ENCODE data around the gene MRAP.
"Not testable (repeated sequence)": the region's sequence is repeated elsewhere in the genome, so short reads cannot be mapped to it uniquely, and the experiment has no call there.

Gene MRAP

DNA sequence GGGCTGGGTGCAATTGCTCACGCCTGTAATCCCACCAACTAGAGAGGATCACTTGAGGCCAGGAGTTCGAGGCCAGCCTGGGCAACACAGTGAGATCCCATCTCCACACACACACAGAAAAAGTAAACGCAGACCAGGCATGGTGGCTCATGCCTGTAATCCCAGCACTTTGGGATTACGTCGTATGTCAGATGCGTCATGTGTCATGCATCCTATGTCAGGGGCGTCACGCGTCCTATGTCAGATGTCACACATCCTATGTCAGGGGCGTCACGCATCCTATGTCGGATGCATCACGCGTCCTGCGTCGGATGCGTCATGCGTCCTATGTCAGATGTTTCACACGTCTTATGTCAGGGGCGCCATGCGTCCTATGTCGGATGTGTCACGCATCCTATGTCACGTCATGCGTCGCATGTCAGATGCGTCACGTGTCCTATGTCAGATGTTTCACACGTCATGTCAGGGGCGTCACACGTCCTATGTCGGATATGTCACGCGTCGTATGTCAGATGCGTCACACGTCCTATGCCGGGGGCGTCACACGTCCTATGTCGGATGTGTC is 1.5 kb downstream of the MRAP start:
- no peak for DNase-seq (ENCODE audit: low read depth, low spot score)

DNA sequence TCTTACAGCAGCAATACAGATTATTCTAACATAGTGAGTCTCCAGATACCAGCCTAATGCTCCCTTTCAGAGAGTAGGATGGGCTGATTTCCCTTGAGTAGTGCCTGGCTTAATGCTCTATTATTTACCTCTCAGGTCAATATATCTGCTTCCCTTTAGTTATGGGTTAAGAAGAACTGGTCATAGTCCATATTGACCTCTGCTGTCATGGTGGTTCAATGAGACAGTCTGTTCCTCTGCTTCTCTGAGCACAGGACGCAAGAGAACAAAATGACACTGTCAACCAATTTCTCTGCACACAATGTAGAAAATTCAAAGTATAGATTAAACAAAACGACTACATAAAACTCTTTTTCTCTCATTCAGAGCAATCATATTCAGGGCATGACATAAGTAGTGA is 2.9 kb downstream of the MRAP start:
- DNase-seq (ENCODE audit: low read depth, low spot score) = no peak

DNA sequence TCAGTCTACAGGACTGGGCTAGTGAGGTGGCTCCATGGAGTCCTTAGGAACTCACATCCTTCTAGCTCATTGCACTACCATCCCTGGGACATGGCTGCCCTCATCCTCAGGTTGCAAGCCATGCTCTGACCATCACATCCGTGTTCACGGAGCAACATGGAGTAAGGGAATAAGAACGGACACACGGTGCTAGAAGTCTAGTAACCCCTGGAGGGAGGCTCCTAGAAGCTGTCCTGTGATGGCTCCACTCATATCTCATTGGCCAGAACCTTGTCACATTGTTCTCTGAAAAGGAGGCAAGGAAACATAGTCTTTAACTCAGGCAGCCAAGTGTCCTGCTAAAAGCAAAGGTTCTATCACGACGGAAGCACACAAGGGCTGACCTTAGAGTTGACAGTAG is 3.9 kb downstream of the MRAP start:
- DNase-seq (ENCODE audit: low read depth, low spot score) = no peak

DNA sequence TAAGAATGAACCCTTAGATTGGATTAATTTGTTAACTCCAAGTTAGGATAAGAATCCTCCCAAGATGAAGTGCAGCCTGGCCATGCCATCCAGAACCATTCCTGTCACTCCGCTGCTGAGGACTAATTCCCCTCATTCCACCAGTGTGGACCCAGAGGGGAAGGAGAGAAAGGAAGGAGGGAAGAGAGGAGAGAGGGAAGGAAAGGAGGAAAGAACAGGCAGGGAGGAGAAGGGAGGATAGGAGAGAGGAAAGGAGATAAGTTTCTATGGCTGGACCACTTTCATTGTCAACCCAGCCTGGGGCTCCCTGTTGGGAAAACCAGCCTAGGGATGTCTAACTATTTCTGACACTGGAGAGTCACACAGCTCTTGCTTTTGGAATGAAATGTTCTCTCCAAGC is 4.7 kb downstream of the MRAP start:
- no peak for DNase-seq (ENCODE audit: low read depth, low spot score)

DNA sequence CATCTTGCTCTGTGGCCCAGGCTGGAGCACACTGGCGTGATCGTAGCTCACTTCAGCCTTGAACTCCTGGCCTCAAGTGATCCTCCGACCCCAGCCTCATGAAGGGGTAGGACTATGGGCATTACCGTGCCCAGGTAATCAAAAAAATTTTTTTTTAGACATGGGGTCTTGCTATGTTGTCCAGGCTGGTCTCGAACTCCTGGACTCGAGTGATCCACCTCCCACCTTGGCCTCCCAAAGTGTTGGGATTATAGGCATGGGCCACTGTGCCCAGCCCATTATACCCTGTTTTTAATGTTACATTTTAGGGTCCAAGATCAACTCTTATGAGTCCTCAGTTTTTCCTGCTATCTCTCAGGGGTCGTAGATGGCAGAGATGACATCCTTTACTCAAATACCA is 6.3 kb downstream of the MRAP start:
- DNase-seq (ENCODE audit: low read depth, low spot score) = no peak

DNA sequence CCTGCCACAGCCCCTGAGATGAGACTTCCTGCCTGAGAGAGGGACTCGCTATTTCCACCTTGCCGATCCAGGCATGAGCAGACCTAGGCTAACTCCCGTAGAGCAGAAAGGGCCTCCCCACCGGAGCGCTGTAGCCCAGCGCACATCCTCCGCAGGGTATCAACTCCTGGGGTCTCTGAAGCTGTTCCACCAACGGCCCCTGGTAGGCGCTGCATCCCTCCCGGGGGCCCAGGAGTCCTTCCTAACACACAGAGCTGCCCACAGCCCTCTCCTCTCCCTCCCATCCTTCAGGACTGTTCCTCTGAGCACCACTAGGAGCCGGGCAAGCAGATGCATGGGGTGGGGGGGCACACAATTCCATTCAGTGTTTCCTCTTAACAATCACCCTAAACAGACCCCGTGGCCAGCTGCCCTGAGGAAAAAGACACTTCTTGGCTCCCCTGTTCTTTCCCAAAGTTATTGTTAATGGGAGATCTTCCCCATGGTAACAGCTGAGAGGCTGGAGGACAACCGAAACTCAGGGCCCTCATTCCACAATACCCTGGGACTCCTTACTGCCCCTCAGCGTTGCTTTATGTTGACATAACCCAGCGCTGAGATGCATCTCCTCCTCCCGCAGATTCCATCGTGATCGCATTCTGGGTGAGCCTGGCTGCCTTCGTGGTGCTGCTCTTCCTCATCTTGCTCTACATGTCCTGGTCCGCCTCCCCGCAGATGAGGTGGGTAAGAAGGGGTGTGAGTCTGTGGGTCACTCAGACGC is 7.5 kb downstream of the MRAP start:
- DNase-seq (ENCODE audit: low read depth, low spot score) = no peak

DNA sequence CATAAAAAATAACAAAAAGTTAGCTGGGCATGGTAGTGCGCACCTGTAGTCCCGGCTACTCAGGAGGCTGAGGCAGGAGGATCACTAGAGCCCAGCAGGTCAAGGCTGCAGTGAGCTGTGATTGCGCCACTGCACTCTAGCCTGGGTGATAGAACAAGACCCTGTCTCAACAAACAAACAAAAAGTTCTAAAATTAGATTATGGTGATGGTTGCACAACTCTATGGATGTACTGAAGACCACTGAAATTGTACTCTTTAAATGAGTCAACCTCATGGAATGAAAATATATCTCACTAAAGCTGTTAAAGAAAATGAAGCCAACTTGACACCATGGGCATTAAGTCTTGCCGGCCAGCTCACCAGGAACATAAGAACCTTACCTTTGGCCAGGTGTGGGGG is 9.1 kb downstream of the MRAP start:
- DNase-seq (ENCODE audit: low read depth, low spot score) = no peak

DNA sequence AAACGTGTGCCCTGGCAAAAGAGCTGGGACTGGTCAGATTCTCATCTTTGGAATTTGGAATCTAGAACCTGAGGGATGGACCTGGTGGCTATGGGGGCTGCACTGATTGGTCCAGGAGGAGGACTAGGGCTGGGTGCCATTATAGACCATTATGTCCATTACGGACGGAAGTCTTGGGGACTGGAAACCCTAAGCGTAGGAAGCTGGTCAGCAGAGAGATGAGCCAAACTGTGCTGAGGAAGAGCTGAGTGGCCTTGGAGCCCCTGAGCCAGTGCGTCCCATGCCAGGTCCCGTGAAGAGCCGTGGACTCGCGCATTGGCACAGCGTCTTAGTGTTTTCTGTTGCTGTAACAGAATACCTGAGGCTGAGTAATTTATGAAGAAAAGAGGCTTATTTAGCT is 10.0 kb downstream of the MRAP start:
- no peak for DNase-seq (ENCODE audit: low read depth, low spot score)

DNA sequence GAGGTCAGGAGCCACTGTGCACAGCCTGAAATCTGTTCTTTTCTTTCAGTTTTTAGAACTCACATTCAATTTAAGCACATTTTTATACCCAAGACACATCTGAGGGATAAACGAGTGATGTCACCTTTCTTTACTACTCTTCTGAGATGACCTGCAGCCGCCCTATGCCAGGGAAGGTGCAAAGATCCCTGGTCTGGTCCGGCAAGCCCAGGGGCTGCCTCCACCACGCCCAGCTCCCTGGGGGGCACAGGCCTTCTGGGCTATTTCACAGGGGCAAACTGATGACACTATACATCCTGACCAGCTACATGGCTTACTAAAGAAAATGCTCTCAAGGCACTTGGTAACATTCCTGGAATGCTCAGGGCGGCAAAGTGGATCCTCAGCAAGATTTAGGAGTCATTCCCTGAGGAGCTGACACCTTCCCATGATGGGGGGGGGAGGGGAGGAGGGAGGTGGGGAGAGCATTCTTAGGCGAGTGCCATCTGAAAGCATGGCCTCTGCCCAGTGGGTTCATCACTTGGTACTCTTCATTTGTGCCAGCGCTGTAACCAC is 11.3 kb downstream of the MRAP start:
- no peak for DNase-seq (ENCODE audit: low read depth, low spot score)

DNA sequence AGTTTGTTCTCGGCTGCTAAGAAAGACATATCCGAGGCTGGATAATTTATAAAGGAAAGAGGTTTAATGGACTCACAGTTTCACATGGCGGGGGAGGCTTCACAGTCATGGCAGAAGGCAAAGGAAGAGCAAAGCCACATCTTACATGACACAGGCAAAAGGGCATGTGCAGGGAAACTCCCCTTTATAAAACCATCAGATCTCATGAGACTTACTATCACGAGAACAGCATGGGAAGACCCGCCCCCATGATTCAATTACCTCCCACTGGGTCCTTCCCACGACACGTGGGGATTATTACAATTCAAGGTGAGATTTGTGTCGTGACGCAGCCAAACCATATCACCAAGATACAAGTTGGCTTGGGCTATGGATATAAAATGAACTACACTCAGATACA is 12.3 kb downstream of the MRAP start:
- DNase-seq (ENCODE audit: low read depth, low spot score) = not testable (repeated sequence)

DNA sequence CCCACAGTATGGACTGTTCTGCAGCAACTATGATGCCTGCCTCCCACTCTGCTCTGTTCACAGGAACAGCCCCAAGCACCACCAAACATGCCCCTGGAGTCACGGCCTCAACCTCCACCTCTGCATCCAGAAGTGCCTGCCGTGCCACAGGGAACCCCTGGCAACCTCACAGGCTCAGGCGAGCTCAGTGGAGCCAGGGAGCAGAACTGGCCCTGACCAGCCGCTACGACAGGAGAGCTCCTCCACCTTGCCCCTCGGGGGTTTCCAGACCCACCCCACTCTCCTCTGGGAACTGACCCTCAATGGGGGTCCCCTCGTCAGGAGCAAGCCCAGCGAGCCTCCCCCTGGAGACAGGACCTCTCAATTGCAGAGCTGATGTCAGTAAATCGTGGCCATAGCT is 13.0 kb downstream of the MRAP start:
- no peak for DNase-seq (ENCODE audit: low read depth, low spot score)

DNA sequence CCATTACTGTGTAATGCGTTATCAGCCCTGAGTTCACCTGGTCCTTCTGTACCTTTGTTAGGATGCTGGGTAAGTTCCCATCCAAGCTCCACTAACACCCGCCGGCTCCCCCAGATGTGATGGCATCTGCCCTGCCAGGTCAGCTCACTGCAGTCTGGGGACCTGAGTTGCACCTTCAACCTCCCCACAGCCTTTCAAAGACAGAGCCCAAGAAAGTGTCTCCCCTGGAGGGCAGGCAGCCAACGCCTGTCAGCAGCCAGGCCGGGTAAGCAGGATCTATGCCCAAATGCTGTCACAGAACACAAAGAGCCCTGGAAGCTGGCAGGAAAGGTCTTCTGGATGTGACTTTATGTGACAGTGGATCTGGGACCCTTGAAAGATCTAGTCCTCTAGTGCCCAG is 13.7 kb downstream of the MRAP start:
- DNase-seq (ENCODE audit: low read depth, low spot score) = no peak

DNA sequence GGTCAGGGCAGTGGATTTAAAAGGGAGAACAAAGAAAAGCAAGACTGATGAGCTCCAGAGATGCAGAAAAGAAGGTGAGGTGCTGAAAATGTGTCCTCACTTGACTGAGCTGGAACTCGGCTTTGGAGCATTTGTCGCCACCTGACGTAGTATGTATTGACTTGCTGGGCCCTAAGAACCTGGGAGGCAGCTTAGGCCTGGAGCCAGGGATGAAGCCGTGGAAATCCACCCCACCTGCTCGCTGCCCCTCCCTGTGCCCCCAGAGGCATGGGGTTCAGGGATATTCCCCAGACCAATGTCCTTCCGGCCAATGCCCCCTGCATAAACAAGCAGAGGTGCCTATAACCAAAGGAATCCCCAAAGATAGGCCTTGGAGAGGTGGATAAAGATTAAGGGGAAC is 14.3 kb downstream of the MRAP start:
- no peak for DNase-seq (ENCODE audit: low read depth, low spot score)

DNA sequence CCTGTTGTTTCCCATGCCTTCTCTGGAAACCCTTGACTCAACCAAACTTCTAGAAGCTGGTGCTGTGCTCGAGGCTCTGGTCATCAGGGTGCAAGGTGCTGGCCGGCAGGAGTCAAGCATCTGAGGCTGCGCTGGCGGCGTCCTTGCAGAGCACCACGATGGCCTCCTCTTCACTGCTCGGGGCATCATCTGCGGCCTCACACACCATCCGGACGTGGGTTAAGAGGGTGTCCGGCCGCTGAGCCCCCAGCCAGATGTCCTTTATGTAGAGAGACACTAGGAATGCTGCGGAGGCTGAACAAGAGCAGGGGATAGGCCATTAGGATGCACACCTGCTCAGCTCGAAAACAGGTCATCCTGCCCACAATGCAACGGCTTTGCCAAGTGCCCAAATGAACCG is 16.2 kb downstream of the MRAP start:
- no peak for DNase-seq (ENCODE audit: low read depth, low spot score)

DNA sequence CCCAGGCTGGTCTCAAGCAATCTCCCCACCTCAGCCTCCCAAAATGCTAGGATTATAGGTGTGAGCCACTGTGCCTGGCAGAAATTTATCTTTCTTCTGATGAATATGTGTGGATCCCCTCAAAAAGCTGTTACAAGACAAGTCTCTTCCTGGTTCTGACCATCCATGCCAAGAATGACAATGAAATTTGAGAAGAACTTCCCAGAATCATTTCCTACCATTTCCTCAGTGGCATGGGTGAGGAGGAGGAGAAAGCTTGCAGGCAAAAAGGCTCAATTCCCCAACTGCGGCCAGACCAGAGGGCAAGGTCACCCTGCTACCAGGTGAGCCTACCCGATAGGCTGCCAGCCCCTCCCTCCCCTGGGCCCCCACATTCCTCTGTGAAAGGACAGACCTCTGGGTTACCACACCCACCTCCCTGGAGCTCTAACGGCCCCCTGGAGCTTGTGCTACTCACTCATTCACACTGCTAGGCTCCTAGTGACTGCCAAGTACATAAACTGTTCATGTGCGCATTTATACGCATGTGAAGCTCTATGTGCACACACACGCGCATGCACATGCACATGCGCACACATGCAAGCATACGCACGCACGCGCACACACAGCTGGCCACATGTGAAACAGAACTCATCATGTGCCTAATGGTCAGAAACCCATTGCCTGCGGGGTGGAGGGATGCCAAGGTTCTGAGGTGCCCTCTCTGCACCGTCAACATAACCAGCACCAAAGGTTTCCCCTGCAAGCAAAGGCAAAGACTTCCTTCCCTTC is 17.0 kb downstream of the MRAP start:
- no peak for DNase-seq (ENCODE audit: low read depth, low spot score)

DNA sequence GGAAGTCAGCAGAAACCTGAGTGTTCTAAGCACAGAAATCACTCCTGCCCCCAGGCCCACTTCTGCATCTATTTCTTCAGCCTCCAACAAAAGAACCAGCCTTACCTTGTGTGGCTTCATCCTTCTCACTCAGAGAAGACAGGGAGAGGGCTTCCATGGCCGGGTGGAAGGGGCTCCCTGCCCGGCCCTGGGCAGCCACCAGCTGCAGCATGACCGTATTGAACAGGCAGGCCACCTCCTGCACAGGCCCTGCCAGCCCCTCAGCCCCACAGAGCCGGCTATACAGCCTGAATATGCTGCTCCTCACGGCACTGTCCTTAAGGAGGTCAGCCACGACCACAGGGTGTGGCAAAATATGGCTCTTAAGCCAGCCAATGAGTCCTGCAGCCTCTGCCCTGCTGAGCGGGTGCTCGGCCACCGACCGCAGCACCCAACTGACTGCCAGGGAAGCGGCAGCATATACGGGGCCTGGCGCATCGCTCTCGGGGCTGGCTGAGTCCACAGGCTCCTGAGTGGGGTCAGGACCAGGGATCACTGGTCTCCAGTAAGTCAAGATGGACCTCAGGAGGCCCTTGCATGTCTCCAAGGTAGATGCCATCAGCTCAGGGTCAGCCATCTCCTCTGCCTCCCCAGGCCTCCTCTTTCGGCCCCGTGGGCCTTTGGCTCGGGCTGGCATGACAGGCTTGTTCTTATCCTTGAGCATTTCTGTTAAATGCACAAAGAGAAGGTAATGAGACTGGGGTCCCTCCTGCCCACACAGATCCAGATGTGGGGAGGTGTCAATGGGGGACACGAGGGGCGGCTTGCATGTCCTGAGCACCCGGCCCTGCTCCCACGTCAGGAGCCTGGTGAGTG is 17.9 kb downstream of the MRAP start:
- no peak for DNase-seq (ENCODE audit: low read depth, low spot score)

DNA sequence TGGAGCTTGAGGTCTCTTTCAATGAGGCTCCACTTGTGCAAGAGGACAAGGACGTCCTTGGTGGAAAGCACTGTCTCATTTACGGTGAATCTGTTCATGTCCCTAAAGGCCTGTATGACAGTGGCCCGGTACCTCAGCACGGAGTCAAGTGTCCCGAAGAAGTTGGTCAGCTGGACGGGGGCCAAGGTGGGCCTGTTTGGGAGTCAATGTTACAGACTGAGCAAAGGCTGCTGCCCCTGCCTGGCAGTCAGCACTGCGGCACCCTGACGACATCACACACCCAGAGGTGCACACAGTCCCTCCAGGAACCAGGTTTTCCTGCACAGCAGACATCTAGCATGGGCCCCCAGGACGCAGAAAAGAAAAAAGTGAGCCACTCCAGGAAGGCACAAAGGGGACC is 19.1 kb downstream of the MRAP start:
- no peak for DNase-seq (ENCODE audit: low read depth, low spot score)

DNA sequence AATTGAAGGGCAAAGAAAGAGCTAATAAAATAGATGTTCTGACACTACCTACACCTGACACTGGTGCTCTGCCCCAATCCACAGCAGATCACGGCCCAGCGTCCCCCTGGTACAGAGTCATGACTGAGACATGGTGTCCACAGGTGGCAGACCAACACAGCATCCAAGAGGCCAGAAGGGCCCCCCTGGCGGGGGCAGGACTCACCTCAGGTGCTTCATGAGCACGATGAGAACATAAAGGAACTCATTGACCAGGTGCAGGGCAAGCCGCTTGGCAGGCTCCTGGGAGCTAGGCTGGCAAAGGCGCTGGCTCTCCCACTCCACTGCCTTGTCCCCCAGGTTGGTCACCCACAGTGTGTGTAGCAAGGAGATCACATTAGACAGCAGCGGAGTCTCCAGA is 20.4 kb downstream of the MRAP start:
- no peak for DNase-seq (ENCODE audit: low read depth, low spot score)

DNA sequence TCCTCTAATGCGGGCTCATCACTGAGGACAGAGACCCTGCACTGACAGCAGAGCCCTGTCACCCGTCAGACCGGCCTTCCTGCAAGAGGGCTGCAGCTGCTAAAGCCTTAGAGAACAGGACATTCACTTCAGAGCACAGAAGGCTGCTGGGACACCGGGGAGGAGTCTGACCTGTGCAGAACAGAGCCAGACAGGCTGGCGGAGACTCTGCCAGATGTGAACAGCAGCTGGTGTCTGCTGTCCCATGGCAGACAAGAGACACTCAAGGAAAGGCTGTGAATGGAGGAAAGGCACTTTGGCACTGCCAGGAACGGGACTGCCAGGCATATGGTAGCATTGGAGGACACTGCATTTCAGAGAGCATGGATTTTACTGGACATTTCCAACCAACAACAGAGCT is 21.4 kb downstream of the MRAP start:
- no peak for DNase-seq (ENCODE audit: low read depth, low spot score)

DNA sequence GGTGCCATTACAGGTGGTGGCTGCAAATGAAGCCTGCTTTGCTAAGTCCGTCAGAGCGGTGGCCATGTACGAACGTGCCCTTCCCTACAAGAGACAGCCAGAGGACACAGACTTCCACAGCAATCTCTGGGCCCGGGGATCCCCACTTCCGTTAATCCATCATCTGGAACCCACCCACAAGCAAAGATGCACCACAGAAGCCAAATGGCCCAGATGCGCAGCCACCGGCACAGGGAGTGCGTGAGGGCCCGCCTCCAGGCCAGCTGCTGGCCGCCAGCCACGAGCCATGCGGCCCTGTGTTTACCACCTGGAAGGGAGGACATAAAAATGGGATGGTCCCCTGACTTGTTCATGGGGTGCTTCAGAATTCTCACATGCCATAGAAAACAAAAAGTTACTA is 22.1 kb downstream of the MRAP start:
- no peak for DNase-seq (ENCODE audit: low read depth, low spot score)

DNA sequence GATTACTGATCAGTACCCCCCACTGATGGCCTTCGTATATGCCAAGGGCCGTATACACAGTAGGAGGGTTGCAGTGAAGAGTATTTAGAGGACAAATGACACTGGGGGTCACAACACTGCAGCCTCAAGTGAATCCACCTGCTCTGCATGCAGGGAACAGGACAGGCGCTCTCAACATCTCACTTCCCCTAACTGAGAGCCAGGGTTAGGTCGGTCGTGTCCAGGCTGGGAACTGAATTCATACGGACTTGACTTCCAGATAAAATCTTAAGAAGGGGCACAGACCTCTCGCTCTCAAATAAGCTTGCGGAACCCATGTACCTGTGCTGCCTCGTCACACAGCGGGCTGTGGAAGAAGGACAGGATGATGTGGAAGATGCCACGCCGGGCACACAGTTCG is 22.8 kb downstream of the MRAP start:
- DNase-seq (ENCODE audit: low read depth, low spot score) = no peak

DNA sequence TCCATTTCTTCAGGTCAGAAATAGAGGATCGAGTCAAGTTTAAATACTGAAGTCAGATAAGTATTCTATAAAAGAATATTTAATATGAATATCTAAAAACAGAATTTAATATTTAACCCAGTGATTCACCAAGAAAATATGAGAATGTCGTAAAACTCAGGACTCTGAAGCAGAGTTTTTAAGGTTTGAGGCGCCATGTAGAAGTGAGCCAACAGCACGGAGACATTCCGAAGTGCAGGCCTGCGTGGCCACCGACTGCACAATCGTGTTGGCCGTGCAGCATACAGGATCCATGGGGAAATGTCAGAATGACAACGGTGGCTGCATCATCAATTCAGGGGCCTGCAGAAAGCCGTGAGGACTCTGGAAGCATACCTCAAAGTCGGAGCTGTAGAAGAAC is 23.4 kb downstream of the MRAP start:
- no peak for DNase-seq (ENCODE audit: low read depth, low spot score)
